WERI-Rb-1 (cell line): ENCODE results near the gene MAS1.

Experiments used
- DNase-seq: peaks from one replicate; pipeline ENCODE4 v3.0.0-alpha.2; 2020
- H3K27ac ChIP-seq: fragments of 250-450 bp; sonication (Bioruptor Pico); 2 replicates; pipeline ENCODE4 v1.5.1; 2020; ENCODE audit warnings: mild to moderate bottlenecking, moderate library complexity
- H3K27me3 ChIP-seq: fragments of 250-450 bp; sonication (Bioruptor Pico); 2 replicates; pipeline ENCODE4 v1.5.1; 2021; ENCODE audit warnings: mild to moderate bottlenecking, low read depth, moderate library complexity; ENCODE audit not compliant: insufficient read depth, severe bottlenecking
- H3K36me3 ChIP-seq: fragments of 250-450 bp; sonication (Bioruptor Pico); 2 replicates; pipeline ENCODE4 v1.5.1; 2020; ENCODE audit warnings: mild to moderate bottlenecking, moderate library complexity
- H3K4me3 ChIP-seq: 2 replicates; pipeline ENCODE4 v1.5.1; 2011; ENCODE audit warnings: low read depth, mild to moderate bottlenecking, control low read depth, low read length
- H3K9me3 ChIP-seq: fragments of 250-450 bp; sonication (Bioruptor Pico); 2 replicates; pipeline ENCODE4 v1.5.1; 2021; ENCODE audit warnings: mild to moderate bottlenecking, moderate library complexity; ENCODE audit not compliant: severe bottlenecking
- CTCF ChIP-seq: IDR thresholded peaks from 2 replicates; pipeline ENCODE4 v1.5.1; 2011; ENCODE audit warnings: low read depth, mild to moderate bottlenecking, control low read depth, inconsistent platforms, low read length

The MAS1 gene

GRCh38 chr6:159893064-159893463, 2.3 kb downstream of the MAS1 start:
- no peak for TF ChIP-seq CTCF
- peaks cover 48% of the 10 kb centered on the region for H3K27me3 ChIP-seq

GRCh38 chr6:159894991-159895390, 4.2 kb downstream of the MAS1 start:
- peaks cover 41% of the 10 kb centered on the region for H3K27me3 ChIP-seq
- H3K9me3 ChIP-seq = no peaks in the 10 kb centered on the region
- H3K4me3 ChIP-seq = no peak overlapping the region
- no peak for DNase-seq
- TF ChIP-seq CTCF = no peak
- H3K27ac ChIP-seq = no peak overlapping the region
- no peaks in the 10 kb centered on the region for H3K36me3 ChIP-seq

More at GRCh38 chr6:159893064-159893463, 2.3 kb downstream of the MAS1 start:
- Histone ChIP-seq H3K4me3 (no peak overlapping the region), H3K27ac (no peak overlapping the region), H3K36me3 (no peaks in the 10 kb centered on the region), H3K9me3 (no peaks in the 10 kb centered on the region)
- no peak for DNase-seq

GRCh38 chr6:159897603-159898002, 6.8 kb downstream of the MAS1 start:
- Histone ChIP-seq H3K36me3 (no peaks in the 10 kb centered on the region), H3K4me3 (no peak overlapping the region), H3K27me3 (peaks cover 35% of the 10 kb centered on the region), H3K27ac (no peak overlapping the region), H3K9me3 (no peaks in the 10 kb centered on the region)
- DNase-seq = no peak
- TF ChIP-seq CTCF = no peak

- Histone ChIP-seq H3K4me3 (no peak overlapping the region), H3K36me3 (no peaks in the 10 kb centered on the region), H3K27ac (no peak overlapping the region), H3K9me3 (no peaks in the 10 kb centered on the region), H3K27me3 (peaks cover 33% of the 10 kb centered on the region)
- no peak for TF ChIP-seq CTCF
- no peak for DNase-seq
These were observed 7.7 kb downstream of the MAS1 start for GRCh38 chr6:159898519-159898918.

GRCh38 chr6:159899994-159900745, 9.4 kb downstream of the MAS1 start:
- no peak overlapping the region for H3K4me3 ChIP-seq
- no peaks in the 10 kb centered on the region for H3K36me3 ChIP-seq
- no peak overlapping the region for H3K27ac ChIP-seq
- peaks cover 42% of the 10 kb centered on the region for H3K27me3 ChIP-seq
- no peak for TF ChIP-seq CTCF
- no peak for DNase-seq
- H3K9me3 ChIP-seq = no peaks in the 10 kb centered on the region

- H3K4me3 ChIP-seq = no peak overlapping the region
- H3K36me3 ChIP-seq = no peaks in the 10 kb centered on the region
- no peak for TF ChIP-seq CTCF
- no peaks in the 10 kb centered on the region for H3K9me3 ChIP-seq
- H3K27me3 ChIP-seq = peaks cover 61% of the 10 kb centered on the region
- no peak overlapping the region for H3K27ac ChIP-seq
- DNase-seq = no peak
These were observed 11.8 kb downstream of the MAS1 start for GRCh38 chr6:159902620-159903019.
